NCI-H524 treated with DMSO at 0.1 percent for 48 hours (cell line): ENCODE data around the gene PCDHGB3.
"Not testable (repeated sequence)": the region's sequence is repeated elsewhere in the genome, so short reads cannot be mapped to it uniquely, and the experiment has no call there.

Source experiments
- DNase-seq: peaks from one replicate; lab custom pipeline; 2025; lab: John Stamatoyannopoulos, UW

The PCDHGB3 gene

DNA sequence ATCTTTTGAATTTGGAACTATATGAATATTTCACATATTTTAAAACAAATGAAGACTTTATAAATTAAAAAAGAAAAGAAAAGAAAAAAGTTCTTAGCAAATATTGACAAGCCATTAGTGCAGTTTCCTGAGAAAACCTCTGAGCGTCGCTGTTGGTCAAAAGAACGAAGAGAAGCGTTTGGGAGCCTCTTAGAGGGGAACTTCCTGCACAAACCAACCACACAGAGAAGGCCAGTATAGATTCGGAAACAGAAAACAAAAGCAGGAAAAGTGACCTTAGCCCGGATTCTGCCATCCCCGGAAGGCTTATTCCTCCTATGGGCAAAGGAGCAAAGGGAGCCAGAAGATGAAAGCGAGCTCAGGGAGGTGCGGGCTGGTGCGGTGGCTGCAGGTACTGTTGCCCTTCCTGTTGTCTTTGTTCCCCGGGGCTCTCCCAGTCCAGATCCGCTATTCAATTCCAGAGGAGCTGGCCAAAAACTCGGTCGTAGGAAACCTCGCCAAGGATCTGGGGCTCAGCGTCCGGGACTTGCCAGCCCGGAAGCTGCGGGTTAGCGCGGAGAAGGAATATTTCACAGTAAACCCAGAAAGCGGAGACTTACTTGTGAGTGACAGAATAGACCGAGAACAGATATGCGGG lies 10.1 kb upstream of the PCDHGB3 start, which contains the start of gene PCDHGB2:
TSS of gene PCDHGB2 (plus strand) at position 205 of the 637 bp plus-strand sequence. CDS start at position 347, 142 bp downstream.
- DNase-seq, result no peak

DNA sequence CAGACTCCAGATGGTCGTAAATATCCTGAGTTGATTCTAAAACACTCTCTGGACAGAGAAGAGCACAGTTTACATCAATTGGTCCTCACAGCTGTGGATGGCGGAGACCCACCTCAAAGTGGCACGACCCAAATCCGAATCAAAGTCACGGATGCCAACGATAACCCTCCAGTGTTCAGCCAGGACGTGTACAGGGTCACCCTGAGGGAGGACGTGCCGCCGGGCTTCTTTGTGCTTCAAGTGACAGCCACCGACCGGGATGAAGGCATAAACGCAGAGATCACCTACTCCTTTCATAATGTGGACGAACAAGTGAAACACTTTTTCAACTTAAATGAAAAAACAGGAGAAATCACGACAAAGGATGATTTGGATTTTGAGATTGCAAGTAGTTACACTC lies 9.4 kb upstream of the PCDHGB3 start:
- no peak for DNase-seq

DNA sequence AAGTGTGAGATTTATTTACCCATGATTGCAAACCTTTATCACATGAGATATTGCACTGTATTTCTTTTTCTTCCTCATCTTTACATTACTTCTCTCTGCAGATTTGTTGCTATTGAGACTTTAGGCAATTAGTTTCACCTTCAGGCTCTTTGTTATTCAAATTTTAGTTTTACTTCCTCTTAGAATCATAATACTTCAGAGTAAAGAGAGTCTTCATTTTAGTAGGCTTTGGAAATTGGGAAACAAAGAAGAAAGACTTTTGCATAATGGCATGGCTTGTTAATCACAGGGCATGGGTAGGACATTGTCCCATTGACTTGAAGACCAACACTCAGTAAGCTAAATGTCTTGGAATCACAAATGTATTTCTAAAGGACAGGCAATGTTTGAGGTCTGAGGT lies 7.3 kb upstream of the PCDHGB3 start:
- DNase-seq, result no peak

DNA sequence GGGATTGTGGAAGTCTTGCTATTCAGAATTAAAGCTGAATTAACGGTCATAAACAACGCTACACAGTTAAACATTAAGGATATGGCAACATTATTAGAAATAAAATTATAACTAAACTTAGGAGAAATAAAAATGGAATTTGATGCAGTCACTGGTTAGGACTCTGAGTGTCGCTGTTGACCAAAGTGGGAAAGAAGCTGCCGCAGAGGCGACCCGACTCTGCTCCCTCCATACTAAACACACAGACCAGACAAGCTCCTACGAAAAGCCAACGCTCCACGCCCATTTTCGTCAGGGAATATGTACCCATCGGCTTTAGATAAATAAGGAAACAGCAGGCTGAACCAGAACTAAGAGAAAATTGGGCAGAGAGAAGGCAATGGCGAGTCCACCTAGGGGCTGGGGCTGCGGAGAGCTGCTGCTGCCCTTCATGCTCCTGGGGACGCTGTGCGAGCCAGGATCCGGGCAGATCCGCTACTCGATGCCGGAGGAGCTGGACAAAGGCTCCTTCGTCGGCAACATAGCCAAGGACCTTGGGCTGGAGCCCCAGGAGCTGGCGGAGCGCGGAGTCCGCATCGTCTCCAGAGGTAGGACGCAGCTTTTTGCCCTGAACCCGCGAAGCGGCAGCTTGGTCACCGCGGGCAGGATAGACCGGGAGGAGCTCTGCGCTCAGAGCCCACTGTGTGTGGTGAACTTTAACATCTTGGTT lies 5.9 kb upstream of the PCDHGB3 start, which contains the start of gene PCDHGA5:
TSS of gene PCDHGA5 (plus strand) at position 211 of the 709 bp plus-strand sequence. CDS start at position 380, 169 bp downstream.
- no peak for DNase-seq

DNA sequence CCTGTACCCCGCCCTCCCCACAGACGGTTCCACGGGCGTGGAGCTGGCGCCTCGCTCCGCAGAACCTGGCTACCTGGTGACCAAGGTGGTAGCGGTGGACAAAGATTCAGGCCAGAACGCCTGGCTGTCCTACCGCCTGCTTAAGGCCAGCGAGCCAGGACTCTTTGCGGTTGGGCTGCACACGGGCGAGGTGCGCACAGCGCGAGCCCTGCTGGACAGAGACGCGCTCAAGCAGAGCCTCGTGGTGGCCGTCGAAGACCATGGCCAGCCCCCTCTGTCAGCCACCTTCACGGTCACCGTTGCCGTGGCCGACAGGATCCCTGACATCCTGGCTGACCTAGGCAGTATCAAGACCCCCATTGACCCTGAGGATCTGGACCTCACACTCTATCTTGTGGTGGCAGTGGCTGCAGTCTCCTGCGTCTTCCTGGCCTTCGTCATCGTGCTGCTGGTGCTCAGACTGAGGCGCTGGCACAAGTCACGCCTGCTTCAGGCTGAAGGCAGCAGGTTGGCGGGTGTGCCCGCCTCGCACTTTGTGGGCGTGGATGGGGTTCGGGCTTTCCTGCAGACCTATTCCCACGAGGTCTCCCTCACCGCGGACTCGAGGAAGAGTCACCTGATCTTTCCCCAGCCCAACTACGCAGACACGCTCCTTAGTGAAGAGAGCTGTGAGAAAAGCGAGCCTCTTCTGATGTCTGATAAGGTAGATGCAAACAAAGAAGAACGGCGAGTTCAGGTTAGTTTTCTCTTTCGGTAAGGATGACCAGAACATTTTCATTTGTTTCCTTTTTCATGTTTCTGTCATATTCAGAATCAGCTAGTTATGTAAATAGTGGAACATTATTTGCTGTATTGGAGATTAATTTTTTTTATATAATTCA lies 3.8 kb upstream of the PCDHGB3 start:
- DNase-seq, result no peak

DNA sequence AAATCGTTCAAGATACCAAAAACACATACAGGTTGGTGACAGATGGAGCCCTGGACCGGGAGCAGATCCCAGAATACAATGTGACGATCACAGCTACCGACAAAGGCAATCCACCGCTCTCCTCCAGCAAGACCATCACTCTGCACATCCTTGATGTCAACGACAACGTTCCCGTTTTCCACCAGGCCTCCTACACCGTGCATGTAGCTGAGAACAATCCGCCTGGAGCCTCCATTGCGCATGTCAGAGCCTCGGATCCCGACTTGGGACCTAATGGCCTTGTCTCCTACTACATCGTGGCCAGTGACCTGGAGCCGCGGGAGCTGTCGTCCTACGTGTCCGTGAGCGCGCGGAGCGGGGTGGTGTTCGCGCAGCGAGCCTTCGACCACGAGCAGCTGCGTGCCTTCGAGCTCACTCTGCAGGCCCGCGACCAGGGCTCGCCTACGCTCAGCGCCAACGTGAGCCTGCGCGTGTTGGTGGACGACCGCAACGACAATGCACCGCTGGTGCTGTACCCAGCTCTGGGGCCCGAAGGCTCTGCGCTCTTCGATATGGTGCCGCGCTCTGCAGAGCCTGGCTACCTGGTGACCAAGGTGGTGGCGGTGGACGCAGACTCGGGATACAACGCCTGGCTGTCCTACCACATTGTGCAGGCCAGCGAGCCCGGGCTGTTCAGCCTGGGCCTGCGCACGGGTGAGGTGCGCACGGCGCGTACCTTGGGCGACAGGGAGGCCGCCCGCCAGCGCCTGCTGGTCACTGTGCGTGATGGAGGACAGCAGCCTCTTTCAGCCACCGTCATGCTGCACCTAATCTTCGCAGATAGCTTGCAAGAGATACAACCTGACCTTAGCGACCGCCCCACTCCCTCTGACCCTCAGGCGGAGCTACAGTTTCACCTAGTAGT lies 1.8 kb downstream of the PCDHGB3 start:
- DNase-seq, result no peak

DNA sequence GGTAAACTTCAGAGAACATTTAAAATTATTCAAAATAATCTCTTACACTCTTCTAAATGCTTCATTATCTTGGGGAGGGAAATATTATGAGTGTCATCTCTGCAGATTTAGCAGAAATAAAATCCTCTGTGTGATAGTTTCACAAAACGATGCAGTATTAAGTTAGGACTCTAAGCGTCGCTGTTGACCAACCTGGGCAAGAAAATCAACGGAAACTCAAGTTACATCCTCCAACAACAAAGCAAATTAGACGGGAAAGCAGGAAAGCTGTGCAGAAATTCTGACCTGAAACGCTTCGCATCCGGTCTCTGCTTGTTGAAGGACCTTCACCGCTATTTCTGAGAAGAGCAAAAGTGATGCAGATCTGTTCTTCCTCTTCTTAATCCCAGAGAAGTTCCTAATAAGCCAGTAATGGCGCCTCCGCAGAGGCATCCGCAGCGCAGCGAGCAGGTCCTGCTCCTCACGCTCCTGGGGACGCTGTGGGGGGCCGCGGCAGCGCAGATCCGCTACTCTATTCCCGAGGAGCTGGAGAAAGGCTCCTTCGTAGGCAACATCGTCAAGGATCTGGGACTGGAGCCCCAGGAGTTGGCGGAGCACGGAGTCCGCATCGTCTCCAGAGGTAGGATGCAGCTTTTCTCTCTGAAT lies 3.8 kb downstream of the PCDHGB3 start, which contains the start of gene PCDHGA6:
TSS of gene PCDHGA6 (plus strand) at position 219 of the 645 bp plus-strand sequence. CDS start at position 412, 193 bp downstream.
- no peak for DNase-seq

DNA sequence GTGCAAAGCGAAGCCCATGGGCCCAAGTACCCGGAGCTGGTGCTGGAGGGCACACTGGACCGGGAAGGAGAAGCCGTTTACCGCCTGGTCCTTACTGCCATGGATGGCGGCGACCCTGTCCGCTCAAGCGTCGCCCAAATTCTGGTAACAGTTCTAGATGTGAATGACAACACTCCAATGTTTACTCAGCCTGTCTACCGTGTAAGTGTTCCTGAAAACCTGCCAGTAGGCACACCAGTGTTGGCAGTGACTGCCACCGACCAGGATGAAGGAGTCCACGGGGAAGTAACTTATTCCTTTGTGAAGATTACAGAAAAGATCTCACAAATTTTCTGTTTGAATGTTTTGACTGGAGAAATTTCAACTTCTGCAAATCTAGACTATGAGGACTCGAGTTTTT lies 4.6 kb downstream of the PCDHGB3 start:
- DNase-seq, result no peak

DNA sequence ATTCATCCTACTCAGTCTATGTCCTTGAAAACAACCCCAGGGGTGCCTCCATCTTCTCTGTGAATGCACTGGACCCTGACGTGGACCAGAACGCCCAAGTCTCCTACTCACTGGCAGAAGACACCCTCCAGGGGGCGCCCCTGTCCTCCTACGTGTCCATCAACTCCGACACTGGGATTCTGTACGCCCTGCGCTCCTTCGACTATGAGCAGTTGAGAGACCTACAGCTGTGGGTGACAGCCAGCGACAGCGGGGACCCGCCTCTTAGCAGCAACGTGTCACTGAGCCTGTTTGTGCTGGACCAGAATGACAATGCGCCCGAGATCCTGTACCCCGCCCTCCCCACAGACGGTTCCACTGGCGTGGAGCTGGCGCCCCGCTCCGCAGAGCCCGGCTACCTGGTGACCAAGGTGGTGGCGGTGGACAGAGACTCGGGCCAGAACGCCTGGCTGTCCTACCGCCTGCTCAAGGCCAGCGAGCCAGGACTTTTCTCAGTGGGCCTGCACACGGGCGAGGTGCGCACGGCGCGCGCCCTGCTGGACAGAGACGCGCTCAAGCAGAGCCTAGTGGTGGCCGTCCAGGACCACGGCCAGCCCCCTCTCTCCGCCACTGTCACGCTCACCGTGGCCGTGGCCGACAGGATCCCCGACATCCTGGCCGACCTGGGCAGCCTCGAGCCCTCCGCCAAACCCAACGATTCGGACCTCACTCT lies 5.6 kb downstream of the PCDHGB3 start:
- not testable (repeated sequence) for DNase-seq

DNA sequence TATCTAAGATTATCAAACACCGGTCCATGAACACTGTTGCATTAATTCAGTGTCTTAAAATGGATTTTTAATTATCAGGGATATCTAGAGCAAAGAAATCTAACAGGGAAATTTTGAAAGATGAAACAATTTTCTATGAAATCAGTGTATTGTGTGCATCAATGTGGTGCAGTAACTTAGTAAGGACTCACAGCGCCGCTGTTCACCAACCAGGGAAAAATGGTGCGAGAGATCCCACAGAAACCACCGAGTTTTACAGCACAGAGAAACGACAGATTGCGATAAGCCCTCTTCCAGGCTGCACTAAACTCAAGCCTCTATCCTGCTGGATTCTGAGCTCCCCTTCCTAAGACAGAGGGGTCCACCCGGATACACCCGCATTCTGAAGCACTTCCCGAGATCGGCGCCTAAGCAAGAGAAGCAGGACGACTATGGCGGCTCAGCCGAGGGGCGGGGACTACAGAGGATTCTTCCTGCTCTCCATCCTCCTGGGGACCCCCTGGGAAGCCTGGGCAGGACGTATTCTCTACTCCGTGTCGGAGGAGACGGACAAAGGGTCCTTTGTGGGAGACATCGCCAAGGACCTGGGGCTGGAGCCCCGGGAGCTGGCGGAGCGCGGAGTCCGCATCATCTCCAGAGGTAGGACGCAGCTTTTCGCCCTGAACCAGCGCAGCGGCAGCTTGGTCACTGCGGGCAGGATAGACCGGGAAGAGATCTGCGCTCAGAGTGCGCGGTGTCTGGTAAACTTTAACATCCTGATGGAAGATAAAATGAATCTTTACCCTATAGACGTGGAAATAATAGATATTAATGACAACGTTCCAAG lies 12.6 kb downstream of the PCDHGB3 start, which contains the start of gene PCDHGA7:
TSS of gene PCDHGA7 (plus strand) at position 274 of the 826 bp plus-strand sequence. CDS start at position 432, 158 bp downstream.
- DNase-seq, result no peak

DNA sequence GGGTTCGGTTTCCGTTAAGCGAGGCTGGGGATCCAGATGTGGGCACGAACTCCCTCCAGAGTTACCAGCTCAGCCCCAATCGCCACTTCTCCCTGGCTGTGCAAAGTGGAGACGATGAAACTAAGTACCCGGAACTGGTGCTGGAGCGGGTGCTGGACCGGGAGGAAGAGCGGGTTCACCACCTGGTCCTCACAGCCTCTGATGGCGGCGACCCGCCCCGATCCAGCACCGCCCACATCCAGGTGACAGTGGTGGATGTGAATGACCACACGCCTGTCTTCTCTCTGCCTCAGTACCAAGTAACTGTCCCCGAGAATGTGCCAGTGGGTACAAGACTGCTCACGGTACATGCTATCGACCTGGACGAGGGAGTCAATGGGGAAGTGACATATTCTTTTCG lies 13.3 kb downstream of the PCDHGB3 start:
- DNase-seq, result no peak

DNA sequence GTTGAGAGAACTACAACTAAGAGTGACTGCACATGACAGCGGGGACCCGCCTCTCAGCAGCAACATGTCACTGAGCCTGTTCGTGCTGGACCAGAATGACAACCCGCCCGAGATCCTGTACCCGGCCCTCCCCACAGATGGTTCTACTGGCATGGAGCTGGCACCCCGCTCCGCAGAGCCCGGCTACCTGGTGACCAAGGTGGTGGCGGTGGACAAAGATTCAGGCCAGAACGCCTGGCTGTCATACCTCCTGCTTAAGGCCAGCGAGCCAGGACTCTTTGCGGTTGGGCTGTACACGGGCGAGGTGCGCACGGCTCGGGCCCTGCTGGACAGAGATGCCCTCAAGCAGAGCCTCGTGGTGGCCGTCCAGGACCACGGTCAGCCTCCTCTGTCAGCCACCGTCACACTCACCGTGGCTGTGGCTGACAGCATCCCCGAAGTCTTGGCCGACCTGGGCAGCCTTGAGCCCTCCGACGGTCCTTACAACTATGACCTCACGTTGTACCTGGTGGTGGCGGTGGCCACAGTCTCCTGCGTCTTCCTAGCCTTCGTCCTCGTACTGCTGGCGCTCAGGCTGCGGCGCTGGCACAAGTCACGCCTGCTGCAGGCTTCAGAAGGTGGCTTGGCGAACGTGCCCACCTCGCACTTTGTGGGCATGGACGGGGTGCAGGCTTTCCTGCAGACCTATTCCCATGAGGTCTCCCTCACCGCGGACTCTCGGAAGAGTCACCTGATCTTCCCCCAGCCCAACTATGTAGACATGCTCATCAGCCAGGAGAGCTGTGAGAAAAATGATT lies 14.6 kb downstream of the PCDHGB3 start:
- no peak for DNase-seq

DNA sequence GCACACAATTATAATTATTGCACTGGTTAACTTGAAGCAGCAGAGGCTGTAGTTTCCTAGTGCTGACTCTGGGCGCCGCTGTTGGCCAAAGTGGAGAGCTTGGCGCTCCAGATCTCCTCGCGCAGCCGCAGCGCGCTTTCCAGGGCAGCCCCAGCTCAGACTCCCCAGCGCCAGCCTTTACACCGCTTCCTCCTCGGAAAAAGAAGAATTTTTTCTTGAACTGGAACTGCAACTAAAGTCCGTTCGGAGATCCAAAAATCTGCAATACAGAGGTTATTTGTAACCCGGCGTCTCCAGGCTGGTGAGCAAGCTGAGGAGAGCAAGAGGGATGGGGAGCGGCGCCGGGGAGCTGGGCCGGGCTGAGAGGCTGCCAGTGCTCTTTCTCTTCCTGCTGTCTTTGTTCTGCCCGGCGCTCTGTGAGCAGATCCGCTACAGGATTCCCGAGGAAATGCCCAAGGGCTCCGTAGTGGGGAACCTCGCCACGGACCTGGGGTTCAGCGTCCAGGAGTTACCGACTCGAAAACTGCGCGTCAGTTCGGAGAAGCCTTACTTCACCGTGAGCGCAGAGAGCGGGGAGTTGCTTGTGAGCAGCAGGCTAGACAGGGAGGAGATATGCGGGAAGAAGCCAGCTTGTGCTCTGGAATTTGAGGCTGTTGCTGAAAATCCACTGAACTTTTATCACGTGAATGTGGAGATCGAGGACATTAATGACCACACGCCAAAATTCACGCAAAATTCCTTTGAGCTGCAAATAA lies 17.7 kb downstream of the PCDHGB3 start, which contains the start of gene PCDHGB4:
TSS of gene PCDHGB4 (plus strand) at position 142 of the 755 bp plus-strand sequence. CDS start at position 329, 187 bp downstream.
- not testable (repeated sequence) for DNase-seq

DNA sequence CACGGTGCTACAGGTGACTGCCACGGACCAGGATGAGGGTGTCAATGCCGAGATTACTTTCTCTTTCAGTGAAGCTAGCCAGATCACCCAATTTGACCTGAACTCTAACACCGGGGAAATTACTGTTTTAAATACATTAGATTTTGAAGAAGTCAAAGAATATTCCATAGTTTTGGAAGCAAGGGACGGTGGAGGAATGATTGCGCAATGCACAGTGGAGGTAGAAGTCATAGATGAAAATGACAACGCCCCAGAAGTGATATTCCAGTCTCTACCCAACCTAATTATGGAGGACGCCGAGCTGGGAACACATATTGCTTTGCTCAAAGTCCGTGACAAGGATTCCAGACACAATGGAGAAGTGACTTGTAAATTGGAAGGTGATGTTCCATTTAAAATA lies 18.6 kb downstream of the PCDHGB3 start:
- no peak for DNase-seq

DNA sequence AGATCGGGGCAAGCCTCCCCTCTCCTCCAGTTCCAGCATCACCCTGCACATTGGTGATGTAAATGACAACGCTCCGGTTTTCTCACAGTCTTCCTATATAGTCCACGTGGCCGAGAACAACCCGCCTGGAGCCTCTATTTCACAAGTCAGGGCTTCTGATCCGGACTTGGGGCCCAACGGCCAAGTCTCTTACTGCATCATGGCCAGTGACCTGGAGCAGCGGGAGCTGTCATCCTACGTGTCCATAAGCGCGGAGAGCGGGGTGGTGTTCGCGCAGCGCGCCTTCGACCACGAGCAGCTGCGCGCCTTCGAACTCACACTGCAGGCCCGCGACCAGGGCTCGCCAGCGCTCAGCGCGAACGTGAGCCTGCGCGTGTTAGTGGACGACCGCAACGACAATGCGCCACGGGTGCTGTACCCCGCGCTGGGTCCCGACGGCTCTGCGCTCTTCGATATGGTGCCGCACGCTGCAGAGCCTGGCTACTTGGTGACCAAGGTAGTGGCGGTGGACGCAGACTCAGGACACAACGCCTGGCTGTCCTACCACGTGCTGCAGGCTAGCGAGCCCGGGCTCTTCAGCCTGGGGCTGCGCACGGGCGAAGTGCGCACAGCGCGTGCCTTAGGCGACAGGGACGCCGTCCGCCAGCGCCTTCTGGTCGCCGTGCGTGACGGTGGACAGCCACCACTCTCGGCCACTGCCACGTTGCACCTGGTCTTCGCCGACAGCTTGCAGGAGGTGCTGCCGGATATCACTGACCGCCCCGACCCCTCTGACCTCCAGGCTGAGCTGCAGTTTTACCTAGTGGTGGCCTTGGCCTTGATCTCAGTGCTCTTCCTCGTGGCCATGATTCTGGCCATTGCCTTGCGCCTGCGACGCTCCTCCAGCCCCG lies 19.4 kb downstream of the PCDHGB3 start:
- DNase-seq, result no peak
